Stimulated activated naive CD4-positive, alpha-beta T cell (primary cell): ENCODE results near the gene ALDH3B1.

Experiments used
- DNase-seq, 6 experiments: peaks; one replicate each; lab custom pipeline; 2025; lab: John Stamatoyannopoulos, UW

Gene ALDH3B1

DNA sequence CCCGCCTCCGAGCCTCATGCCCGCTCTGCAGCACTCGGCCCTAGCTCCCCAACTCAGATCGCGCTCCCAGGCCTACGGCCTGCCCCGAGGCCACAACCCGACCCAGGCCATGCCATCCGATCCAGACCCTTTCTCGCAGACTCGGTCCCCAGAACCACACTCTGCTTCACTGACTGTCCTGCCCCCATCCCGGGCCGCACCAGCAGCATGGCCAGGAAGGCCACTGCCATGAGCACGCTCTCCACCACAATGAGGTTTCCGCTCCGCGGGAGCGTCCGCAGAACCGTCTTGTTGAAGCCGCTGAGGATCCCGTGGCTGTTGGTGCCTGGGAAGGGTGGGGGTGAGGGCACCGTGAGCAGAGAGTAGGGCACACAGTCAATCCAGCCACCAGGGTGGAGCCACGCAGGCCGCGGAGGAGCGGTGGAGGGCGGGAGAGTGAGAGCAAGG is 12.6 kb upstream of the ALDH3B1 start:
- no peak for DNase-seq

DNA sequence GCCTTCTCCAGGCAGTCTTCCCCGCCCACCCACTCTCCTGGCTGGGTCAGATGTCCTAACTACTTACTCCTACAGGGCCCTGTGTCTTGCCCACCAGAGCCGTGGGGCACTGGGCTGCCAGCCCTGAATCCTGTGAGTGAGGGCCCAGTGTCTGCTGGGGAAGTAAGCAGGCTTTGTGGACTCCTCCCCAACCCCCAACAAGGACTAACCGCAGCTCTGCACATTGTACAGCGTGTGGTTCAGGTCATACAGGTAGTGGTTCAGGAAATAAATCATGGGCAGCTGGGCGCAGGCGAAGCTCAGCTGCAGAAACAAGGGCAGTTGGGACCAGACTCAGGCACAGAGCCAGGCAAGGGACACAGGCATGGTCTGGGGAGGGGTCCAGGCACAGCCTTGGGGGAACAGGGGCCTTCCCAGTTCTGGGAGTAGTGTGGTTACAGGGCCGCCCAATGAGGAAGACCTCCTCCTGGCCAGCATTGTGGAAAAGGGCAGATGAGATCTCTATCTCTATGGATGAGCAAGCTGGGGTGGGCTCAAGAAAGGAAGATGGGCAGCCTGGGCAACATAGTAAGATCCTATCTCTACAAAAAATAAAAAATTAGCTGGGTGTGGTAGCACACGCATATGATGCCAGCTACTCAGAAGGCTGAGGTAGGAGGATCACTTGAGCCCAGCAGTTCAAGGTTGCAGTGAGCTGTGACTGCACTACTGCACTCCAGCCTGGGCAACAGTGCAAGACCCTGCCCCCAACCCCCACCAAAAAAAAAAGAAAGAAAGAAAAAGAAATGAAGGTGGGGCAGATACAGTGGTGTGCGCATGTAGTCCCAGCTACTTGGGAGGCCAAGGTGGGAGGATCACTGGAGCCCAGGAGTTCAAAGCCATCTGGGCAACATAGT is 11.7 kb upstream of the ALDH3B1 start:
- DNase-seq: no peak

DNA sequence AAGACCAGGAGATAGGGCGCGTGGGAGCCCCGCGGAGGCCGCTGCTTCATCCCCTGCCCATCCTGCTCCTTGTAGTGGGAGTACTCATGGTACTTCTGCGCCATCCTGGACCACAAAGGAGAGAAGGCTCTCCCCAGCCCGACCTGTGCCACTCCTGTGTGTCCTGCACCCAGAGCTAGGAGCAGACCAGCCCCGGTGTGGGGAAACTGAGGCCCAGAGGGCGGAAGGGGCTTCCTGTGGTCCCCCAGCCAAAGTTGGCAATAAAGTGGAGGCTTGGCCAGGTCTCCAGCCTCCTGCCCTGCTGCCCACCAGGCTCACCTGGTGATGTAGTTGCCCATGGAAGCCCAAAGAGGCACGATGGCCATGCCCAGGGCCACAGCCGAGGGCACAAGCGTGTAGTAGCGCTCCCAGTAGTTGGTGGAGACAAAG is 10.9 kb upstream of the ALDH3B1 start:
- no peak for DNase-seq

GRCh38 chr11:67999704-68000103 is 10.4 kb upstream of the ALDH3B1 start:
- no peak for DNase-seq

DNA sequence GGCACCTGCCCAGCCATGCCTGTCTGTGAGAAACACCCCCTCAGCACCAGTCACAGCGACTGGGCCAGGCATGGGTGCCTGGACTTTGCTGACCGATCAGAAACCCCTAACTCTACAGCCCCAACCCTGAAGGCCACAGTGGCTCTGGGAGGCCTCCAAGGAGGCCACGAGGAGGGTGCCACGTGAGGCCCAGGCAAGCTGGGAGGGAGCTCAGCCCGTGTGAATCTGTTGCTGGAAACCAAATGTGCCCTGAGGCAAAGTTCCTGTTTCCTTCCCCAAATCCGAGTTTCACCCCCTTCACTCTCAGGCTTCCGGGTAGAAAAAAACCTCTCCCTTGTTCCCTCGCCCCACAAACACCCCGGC is 7.6 kb upstream of the ALDH3B1 start:
- no peak for DNase-seq

- DNase-seq: peak; percentile 30 to 73 (median 54)
Measured at GRCh38 chr11:68002938-68003845, 6.9 kb upstream of the ALDH3B1 start.

- DNase-seq: peak; percentile 44 to 76 (median 64)
Measured at GRCh38 chr11:68003846-68004550, 6.1 kb upstream of the ALDH3B1 start, which contains the start of gene UNC93B1. Gene UNC93B1, minus strand, starts transcription at chr11:68004097. Its CDS starts 54 bp downstream, at chr11:68004043.

DNA sequence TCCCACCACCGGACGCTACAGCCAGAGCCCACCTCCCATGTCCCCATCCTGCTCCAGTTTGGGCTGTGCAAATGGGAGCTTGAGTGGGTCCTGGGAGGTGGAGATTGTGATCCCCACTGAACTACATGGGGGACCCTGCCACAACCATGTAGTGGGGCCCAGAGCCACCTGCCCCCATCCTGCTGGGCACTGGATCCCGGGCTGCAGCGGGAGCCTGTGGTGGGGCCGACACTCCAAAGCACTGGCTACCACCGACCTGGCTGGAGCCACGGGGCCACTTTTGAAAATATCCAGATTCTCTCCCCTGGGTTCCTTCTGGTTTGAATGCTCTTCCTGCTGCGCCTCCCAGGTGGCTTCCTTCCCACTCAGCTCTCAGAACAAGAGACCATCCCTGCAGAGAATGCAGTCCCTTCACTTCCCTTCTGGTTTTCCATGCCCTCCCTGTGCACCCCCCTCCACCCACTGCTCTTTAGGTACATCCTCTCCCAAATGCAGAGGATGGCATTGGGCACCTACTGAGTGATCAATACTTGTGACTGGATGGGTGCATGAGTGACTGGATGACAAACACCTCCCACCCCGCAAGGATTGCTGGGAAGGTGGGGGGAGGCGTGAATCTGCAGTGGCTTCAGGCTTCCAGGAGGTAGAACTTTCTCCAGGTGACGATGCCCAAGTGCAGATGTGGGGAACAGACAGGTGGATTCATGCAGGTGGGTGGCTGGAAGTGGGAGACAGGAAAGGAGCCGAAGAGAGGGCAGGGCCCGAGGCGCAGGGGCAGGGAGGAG is 5.4 kb upstream of the ALDH3B1 start:
- no peak for DNase-seq

DNA sequence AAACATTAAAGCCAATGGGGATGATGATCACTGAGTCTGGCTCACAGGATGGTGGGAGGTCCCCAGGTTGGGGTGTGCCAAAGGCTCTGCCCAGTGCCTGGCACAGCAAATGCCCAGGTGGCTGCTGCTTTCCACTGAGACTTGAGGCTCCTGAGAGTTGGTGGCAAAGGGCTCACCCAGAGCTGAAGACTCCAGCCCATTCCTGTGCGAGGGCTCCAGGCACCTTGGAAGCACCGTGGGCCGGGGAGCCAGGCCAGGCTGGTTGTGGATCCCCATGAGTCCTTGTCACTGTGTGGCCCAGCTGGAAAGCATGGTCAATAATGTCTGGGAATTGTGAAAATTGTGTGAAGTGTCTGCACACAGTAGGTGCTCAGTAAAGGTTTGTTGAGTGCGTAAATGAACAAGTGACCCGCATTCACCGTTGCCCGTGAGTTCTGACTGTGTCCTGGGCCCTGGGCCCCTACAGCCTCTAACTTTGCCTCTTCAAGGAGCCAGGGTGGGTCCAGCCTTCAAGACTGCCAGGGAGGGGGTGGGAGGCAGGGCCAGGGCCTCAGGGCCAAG is 3.4 kb upstream of the ALDH3B1 start:
- no peak for DNase-seq

- no peak for DNase-seq
Measured at GRCh38 chr11:68007498-68008380, 2.4 kb upstream of the ALDH3B1 start.

- DNase-seq: no peak
Measured at GRCh38 chr11:68008381-68009337, 1.5 kb upstream of the ALDH3B1 start.

GRCh38 chr11:68009391-68010089 is 587 bp upstream of the ALDH3B1 start:
- DNase-seq: no peak

GRCh38 chr11:68011051-68011943 is 1.2 kb downstream of the ALDH3B1 start:
- DNase-seq: no peak

DNA sequence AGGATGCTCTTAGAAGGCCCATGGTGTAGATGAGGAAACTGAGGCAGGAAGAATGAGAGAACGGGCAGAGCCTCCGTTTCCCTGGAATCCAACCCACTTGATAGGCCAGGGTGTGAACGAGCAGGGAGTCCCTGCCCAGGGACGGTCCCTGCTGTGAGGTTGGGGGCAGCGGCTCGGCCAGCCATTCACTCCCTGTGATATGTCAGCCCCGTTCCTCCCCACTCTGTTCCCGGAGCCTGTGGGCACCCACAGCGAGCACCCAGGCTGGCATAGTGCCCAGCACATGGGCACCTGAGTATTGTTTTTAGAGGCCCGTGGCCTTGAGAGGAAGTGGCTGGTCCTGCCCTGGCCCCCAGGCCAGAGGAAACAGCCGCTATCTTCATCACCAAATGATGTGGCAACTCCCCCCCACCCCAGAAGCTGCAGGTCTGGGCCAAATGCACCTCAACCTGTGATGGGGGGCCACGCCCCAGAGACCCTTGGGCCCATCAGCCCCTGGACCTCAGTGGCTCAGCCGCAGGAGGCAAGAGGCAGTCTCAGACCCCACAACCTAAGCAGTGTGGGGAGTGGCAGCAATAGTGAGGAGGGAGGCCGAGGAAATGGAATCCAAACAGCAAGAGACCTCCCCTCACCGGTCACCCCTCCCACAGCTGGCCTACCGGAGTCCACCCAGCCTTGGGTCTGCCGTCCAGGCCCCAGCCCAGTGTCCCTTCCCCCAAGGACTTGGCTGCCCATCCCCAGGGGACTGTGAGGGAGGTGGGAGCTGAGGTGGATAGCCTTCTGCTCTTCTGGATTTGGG is 2.1 kb downstream of the ALDH3B1 start:
- DNase-seq: no peak

DNA sequence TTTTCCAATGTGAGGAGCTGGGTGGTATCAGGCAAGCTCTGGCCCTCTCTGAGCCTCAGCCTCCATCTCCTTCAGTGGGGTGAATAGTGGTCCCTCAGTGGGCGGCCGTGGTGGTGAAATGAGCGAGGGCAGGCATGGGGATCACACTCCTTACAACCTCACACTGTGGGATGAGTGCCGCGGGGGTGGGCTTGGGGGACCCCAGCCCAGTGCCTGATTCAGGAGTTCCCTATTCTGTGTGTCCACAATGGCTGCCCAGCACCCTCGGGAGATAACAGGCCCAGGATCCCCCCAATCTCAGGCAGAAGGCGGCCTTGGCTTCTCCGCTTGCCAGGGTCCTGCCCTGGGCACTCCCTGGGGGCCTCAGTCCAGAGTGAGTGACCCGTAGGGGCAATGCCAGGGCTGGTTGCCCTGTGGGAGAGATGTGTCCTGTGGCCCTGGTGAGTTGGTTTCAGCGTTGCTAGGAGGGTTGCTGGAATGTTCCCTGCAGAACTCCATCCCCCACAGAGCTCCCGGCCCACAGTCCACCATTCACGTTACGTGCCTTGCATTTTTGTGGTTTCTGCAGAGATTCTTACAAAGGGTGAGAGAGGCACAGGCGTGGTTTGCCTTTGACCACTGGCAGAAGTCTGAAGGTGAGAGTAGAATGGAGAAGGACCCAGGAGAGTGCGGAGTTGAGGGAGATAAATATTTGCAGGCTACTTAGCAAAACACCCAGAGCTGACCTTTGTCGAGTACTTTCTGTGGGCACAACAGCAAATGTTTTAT is 2.9 kb downstream of the ALDH3B1 start:
- DNase-seq: no peak
